GM20000 (cell line): ENCODE data around the gene ARSA.
"Not testable (repeated sequence)": the region's sequence is repeated elsewhere in the genome, so short reads cannot be mapped to it uniquely, and the experiment has no call there.

Source experiments
- DNase-seq: peaks from one replicate; pipeline ENCODE4 v3.0.0; 2012; ENCODE audit warnings: low spot score
- TF ChIP-seq, protein P1 (sequence below): IDR thresholded peaks from 2 replicates; pipeline ENCODE4 v1.5.1; 2012; ENCODE audit warnings: mild to moderate bottlenecking, control low read depth; ENCODE audit errors: extremely low read depth, missing control alignments

The ARSA gene

DNA sequence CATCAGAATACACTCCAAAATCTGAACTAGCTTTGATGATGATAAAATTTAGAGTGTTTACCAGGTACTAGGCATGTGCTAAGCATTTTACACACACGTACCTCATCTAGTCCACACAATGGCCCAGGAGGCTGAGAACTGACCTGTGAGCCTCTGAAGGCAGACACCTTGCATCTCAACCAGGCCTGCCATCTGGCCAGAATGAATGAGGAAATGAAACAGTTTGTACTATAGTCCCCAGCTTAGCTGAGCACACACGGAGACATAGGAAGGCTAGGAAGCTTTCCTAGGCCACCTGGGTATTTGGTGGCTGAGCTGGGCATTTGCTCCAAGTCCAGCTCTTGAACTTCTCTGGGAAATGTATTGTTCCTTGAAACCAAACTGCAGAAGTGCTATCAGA, 37.8 kb upstream of the ARSA start:
- peak; percentile 41 for DNase-seq
- TF ChIP-seq, protein P1, sequence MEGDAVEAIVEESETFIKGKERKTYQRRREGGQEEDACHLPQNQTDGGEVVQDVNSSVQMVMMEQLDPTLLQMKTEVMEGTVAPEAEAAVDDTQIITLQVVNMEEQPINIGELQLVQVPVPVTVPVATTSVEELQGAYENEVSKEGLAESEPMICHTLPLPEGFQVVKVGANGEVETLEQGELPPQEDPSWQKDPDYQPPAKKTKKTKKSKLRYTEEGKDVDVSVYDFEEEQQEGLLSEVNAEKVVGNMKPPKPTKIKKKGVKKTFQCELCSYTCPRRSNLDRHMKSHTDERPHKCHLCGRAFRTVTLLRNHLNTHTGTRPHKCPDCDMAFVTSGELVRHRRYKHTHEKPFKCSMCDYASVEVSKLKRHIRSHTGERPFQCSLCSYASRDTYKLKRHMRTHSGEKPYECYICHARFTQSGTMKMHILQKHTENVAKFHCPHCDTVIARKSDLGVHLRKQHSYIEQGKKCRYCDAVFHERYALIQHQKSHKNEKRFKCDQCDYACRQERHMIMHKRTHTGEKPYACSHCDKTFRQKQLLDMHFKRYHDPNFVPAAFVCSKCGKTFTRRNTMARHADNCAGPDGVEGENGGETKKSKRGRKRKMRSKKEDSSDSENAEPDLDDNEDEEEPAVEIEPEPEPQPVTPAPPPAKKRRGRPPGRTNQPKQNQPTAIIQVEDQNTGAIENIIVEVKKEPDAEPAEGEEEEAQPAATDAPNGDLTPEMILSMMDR: no peak

DNA sequence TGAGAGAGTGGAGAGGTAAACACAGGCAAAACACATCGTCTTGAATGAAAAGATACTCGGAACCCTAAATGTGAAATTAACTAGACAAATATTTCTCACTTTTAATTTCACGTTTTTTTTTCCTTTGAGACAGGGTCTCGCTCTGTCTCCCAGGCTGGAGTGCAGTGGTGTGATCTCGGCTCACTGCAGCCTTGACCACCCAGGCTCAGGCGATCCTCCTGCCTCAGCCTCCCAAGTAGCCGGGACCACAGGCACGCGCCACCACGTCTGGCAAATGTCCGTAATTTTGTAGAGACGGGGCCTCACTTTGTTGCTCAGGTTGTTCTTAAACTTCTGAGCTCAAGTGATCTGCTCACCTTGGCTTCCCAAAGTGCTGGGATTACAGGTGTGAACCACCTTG, 37.3 kb upstream of the ARSA start:
- no peak for DNase-seq
- TF ChIP-seq, protein P1: no peak

DNA sequence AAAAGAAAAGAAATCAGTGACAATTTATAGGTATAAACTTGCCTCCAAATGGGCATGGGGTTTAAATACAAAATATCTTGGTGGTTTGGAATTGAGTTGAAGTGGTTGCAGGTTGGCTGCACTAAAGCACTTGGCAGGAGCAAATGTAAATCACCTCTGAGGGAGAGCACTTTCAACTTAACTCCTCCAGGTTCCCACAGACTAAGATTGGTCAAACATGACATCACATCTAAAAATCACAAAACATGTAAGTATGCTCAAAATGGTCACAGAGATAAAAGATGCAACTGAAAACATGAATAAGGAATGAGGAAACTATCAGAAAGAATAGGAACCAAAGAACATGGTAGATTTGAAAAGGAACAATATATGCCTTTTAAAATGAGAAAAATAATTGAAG, 32.4 kb upstream of the ARSA start:
- no peak for DNase-seq
- TF ChIP-seq, protein P1: no peak

DNA sequence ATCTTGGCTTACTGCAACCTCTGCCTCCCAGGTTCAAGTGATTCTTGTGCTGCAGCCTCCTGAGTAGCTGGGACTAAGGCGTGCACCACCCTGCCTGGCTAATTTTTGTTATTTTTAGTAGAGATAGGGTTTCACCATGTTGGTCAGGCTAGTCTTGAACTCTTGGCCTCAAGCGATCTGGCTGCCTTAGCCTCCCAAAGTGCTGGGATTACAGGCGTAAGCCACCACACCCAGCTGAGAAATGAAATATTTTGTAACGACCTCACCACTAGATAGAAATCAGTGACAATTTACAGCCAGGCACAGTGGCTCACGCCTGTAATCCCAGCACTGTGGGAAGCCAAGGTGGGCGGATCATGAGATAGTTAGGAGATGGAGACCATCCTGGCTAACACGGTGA, 31.8 kb upstream of the ARSA start:
- not testable (repeated sequence) for DNase-seq

DNA sequence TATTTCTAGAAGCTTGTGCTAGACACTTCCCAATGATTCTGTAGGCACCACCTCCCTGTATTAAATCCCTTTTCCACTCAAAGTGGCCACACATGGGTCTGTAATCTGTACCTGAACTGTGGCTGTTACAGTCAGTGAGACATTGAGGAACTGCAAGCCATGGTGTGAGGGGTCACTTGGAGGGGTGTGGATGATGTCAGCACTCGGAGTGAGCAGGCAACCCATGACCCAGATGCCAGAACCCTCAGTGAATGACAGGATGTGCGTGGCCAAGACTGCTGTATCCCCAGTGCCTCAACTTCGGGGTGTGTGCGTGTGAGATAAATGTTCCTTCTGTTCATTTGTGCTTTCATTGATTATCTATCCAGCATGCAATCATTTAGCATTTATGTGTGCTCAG, 30.0 kb upstream of the ARSA start:
- TF ChIP-seq, protein P1: no peak

DNA sequence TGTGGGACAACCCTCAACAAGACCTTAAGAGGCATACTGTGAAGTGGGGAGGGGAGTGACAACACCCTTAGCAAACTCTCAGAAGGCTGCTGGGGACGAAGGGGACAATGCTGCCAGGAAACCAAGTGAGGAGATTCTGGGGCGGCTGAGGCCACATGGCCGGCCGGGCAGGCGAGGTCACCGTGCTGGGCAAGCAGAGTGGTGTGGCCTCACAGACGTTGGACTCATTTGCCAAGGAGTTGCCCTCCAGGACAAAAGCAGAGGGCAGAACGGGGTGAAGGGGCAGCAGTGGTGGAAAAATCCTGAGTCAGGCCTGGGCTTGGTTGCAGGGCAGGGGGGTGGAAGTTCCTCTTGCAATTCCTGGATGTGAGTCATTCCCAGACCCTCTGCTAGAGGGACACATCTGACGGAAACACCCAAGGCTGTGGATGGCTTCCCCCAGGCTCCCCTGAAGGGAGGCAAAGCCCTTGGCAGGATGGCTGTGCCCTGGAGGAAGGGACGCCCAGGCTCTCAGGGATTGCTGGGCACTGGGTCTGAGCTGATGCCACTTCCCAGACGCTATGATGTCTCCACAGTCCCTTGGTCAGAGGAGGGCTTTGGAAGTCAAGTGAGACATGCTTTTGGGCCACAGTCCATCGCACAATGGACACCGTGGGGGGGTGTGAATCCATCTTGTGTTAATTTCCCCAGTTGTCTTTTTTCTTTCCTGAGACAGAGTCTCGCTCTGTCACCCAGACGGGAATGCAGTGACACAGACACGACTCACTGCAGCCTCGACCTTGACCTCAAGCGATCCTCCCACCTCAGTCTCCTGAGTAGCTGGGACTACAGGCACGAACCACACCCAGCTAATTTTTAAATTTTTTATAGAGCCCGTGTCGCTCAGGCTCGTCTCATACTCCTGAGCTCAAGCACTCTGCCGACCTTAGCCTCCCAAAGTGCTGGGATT, 28.4 kb upstream of the ARSA start:
- TF ChIP-seq, protein P1: no peak
- DNase-seq: no peak

More for the DNA sequence above, 30.0 kb upstream of the ARSA start:
- DNase-seq: no peak

DNA sequence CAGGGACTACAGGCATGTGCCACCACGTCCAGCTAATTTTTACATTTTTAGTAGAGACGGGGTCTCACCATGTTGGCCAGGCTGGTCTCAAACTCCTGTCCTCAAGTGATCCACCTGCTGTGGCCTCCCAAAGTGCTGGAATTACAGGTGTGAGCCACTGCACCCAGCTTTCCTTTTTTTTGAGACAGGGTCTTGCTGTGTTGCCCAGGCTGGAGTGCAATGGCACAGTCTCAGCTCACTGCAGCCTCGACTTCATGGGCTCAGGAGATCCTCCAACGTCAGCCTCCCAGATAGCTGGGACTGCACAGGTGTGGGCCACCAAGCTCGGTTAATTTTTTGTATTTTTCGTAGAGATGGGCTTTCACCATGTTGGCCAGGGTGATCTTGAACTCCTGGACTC, 26.7 kb upstream of the ARSA start:
- not testable (repeated sequence) for DNase-seq

DNA sequence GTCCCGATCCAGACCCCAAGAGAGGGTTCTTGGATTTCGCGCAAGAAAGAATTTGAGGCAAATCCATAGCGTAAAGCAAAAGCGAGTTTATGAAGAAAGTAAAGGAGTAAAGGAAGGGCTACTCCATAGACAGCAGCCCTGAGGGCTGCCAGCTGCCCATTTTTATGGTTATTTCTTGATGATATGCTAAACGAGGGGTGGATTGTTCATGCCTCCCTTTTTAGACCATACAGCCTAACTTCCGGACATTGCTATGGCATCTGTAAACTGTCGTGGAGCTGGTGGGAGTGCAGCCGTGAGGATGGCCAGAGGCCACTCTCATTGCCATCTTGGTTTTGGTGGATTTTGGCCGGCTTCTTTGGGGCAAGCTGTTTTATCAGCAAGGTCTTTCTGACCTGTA, 25.3 kb upstream of the ARSA start:
- no peak for DNase-seq

DNA sequence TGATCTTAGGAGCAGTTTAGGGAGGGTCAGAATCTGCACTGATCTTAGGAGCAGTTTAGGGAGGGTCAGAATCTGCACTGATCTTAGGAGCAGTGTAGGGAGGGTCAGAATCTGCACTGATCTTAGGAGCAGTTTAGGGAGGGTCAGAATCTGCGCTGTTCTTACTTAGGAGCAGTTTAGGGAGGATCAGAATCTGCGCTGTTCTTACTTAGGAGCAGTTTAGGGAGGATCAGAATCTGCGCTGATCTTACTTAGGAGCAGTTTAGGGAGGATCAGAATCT, 15.8 kb upstream of the ARSA start:
- DNase-seq: not testable (repeated sequence)

More for the DNA sequence above, 25.3 kb upstream of the ARSA start:
- TF ChIP-seq, protein P1: no peak

DNA sequence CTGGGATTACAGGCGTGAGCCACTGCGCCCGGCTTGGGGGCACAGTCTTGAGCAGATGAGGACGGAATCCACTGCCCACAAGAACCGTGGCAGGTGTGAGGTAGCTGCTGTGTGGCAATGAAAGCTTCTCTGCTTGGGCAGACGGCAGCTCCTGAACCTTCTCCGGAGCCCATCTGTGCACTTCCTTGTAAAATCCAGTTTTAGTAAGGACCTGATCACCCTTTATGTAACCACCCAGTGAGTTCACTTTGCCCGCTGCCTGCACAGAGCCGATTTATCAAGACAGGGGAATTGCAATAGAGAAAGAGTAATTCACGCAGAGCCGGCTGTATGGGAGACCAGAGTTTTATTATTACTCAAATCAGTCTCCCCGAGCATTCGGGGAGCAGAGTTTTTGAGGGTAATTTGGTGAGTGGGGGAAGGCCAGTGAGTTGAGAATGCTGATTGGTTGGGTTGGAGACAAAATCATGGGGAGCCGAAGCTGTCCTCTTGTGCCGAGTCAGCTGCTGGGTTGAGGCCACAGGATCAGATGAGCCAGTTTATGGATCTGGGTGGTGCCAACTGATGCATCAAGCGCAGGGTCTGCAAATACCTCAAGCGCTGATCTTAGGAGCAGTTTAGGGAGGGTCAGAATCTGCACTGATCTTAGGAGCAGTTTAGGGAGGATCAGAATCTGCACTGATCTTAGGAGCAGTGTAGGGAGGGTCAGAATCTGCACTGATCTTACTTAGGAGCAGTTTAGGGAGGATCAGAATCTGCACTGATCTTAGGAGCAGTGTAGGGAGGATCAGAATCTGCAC, 15.3 kb upstream of the ARSA start:
- DNase-seq: not testable (repeated sequence)
